DMS 273 (cell line): Measurements from ENCODE around the gene GP1BA.

ENCODE experiments used
- DNase-seq: peaks from one replicate; lab custom pipeline; 2025; ENCODE audit not compliant: unreplicated experiment; lab: John Stamatoyannopoulos, UW

Gene GP1BA

DNA sequence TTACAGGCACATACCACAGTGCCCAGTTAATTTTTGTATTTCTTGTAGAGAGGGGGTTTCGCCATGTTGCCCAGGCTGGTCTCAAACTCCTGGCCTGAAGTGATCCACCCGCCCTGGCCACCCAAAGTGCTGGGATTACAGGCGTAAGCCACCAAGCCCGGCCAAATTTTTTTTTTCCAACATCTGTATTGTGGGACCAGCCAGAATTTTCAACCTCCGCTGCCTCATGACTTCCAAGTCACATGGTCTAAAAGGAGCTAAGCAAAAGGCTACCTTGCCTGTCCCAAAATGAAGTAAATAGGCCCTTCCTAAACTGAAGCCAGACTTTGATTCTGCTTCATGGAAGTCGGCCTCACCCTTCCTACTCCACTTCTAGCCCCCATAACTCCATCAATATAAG, 39.7 kb downstream of the GP1BA start:
- DNase-seq: no peak

DNA sequence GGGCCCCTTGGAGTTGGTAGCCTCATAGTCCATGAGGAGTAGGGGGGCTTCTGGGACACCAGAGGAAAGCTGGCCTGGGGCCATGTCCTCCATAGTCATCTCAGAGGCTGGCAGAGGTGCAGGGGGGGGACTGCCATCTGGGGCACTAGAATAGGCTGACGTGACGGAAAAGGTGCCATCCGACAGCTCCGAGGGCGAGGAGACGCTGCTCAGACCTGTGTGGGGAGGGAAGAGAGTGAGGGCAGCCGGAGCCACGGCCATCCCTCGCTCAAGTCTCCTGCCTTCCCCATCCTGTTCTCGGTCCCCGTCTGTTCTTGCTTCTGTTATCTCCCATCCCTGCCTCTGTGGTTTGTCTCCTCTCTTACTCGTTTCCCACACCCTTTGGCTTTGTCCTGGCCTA, 40.2 kb downstream of the GP1BA start:
- no peak for DNase-seq

DNA sequence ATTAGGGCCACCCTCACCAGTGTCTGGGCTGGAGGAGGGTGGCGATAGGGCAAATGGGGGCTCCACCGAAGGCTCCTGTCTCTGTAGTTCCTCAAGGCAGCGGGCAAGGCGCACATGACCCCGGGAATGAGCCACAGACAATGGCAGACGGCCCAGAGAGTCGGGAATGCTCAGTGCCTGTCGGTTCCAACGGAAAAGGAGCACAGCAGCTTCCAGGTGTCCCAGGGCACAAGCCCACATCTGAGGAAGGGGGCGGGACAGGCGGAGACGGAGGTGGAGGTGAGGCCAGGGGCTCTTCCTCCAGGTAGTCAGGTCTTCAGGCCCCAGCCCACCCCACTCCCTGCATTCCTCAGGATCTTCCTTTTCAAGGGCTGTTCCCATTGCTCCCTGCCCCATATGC, 40.7 kb downstream of the GP1BA start:
- DNase-seq: no peak

DNA sequence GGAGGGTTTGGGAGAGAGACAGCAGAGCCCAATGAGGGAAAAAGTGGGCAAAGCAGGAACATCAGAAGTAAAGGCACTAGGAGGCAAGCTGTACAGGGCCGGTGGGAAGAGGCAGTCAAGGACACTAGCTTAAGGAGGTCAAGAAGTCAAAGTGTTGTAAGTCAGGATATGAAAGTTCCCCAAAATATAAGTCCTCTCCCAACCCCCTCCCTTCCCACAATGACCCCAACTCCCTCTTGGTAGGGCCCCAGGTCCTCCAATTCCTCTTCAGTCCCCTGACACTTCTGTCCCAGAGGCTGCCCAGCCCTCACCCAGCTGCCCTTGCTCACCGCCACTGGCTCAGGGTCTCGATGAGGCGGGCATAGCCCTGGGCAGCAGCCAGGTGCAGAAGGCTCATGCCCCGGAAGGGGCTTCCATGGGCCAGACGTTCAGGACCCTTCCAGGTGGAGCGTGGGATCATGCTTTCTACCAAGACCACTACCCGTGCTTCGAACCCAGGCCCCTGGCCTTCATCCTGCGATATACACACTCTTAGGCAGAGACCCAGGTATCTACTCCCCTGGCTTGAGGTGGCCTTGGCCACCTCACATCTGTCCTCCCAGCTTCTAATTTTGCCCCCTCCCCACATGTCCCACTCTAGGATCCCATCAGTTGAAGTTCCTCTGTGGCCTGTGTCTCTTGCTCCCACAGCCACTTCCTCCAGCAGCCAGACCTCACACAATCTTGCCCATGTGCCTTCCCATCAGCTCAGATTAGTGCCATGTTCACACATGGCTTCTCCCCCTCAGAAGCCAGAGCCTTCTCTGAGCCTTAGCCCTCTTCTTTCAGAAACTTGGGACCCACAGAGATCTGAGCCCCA, 41.4 kb downstream of the GP1BA start:
- DNase-seq: no peak

DNA sequence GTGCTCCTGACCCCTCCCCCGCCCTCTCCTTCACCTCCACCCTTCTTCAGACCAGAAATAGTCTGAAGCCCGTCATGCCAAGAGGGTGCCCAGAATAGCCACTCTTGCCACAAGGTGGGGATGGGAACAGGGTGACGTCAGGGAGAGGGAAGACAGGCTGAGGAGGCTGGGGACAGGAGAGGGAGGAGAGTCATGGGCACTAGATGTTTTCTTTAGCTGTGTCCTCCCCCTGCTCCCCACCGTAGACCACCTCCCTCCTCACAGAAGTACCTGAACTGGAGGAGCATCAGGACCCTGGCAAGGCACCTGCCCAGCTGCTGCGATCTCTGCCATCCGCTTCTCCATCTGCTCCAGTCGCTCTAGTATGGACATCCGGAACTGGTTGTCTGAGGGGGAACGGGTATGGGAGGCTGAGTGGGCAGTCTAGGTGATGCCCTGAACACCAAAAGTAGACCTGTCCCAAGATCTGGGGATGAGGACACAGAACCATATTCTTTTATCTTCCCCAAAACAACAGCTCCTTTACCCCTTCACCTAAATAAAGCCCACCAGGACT, 42.1 kb downstream of the GP1BA start:
- no peak for DNase-seq

DNA sequence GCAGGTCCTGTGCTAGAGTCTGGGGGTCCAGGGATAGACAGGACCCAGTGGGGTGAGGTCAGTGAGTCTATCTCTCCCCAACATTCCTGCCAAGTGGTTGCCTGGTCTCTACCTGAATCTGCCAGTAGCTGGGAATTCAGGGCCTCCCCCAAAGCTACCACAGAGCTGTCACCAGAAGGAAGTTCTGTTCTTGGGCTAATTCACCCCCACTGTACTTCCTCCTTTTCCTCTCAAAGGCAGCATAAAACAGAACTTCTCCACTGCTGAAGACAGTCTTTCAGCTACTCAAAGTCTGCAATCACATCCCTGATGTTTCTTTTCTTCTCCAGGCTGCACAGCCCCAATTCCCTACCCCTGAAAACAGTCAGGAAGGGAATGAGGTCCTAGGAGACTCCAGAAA, 46.6 kb downstream of the GP1BA start:
- no peak for DNase-seq

DNA sequence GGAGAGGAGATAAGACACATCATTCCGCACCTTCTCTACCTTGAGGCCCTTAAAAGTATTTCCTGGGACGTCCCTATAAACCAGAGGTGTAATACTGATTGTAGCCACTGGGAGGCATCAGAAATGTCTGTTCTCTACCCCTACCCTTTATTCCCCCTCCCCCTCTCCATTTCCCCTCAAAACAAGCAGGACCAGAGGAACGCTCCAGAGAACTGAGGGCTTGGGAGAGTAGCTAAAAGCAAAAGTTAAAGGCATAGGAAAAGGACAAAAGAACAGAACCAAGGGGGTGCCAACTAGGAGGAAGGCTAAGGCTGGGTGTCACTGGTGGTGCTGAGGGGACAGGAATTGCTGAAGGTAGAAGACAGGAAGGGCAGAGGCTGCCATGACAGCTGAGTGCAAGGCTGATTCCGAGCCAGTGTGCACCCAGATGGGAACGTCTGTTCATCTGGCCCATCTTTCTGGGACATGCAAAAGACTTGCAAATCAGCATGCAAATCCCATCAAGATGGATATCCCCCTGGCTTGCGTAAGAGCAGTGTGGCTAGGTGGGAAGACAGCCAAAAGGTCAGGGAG, 48.7 kb downstream of the GP1BA start:
- DNase-seq: peak; percentile 72

DNA sequence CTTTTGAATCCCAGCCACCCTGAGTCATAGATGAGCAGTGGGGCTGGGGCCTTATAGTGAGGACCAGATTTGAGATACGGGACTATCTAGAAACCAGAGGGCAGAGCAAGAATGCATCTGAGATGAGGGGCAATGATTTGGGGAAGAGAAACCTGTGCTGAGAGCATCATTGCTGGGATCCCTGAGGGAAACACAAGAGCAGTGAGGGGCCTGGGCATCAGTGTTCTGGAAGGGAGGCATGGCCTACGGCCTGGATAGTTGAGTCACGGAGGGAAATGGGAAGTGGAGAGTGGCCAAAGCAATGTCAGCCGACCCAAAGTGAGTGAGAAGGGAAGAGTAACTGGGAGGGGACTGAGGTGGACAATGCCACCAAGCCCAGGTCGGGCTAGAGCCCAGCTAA, 50.2 kb downstream of the GP1BA start:
- DNase-seq: no peak
